Measurements from ENCODE around the gene ITGB4.

The ITGB4 gene

GRCh38 chr17:75703591-75703990 is 17.7 kb upstream of the ITGB4 start:
- no peaks in the 10 kb centered on the region for H3K27me3 ChIP-seq (ENCODE audit: insufficient read depth, poor library complexity, severe bottlenecking)
- no peak for TF ChIP-seq CTCF (IDR thresholded peaks at IDR 0.05; ENCODE audit: insufficient read depth, low read length)
- TF ChIP-seq POLR2AphosphoS5 (IDR thresholded peaks at IDR 0.05; ENCODE audit: low read depth) = no peak
- TF ChIP-seq GABPA (IDR thresholded peaks at IDR 0.05; ENCODE audit: low read depth) = no peak
- no peak for TF ChIP-seq REST (IDR thresholded peaks at IDR 0.05; ENCODE audit: insufficient replicate concordance, low read depth)
- TF ChIP-seq SPI1 (IDR thresholded peaks at IDR 0.05; ENCODE audit: borderline replicate concordance, low read depth) = no peak
- no peak for DNase-seq (ENCODE audit: low read depth in 1 of 2, low spot score in 1 of 2)
- no peak overlapping the region for H3K27ac ChIP-seq (replicated peaks)
- no peak overlapping the region for H3K4me3 ChIP-seq (replicated peaks; ENCODE audit: insufficient read depth, low read length)

GRCh38 chr17:75704963-75705875 is 16.0 kb upstream of the ITGB4 start:
- no peak overlapping the region for H3K27ac ChIP-seq (replicated peaks)
- H3K4me3 ChIP-seq (replicated peaks; ENCODE audit: insufficient read depth, low read length) = no peak overlapping the region
- no peaks in the 10 kb centered on the region for H3K27me3 ChIP-seq (ENCODE audit: insufficient read depth, poor library complexity, severe bottlenecking)
- no peak for TF ChIP-seq GABPA (IDR thresholded peaks at IDR 0.05; ENCODE audit: low read depth)
- no peak for TF ChIP-seq REST (IDR thresholded peaks at IDR 0.05; ENCODE audit: insufficient replicate concordance, low read depth)
- no peak for TF ChIP-seq POLR2AphosphoS5 (IDR thresholded peaks at IDR 0.05; ENCODE audit: low read depth)
- TF ChIP-seq CTCF (IDR thresholded peaks at IDR 0.05; ENCODE audit: insufficient read depth, low read length) = no peak
- TF ChIP-seq SPI1 (IDR thresholded peaks at IDR 0.05; ENCODE audit: borderline replicate concordance, low read depth) = no peak
- DNase-seq (ENCODE audit: low read depth in 1 of 2, low spot score in 1 of 2) = no peak

- Histone ChIP-seq H3K4me3 (replicated peaks; ENCODE audit: insufficient read depth, low read length) (no peak overlapping the region), H3K27ac (replicated peaks) (no peak overlapping the region), H3K27me3 (ENCODE audit: insufficient read depth, poor library complexity, severe bottlenecking) (no peaks in the 10 kb centered on the region)
- TF ChIP-seq CTCF (IDR thresholded peaks at IDR 0.05; ENCODE audit: insufficient read depth, low read length) = no peak
- TF ChIP-seq GABPA (IDR thresholded peaks at IDR 0.05; ENCODE audit: low read depth) = no peak
- TF ChIP-seq REST (IDR thresholded peaks at IDR 0.05; ENCODE audit: insufficient replicate concordance, low read depth) = no peak
- no peak for TF ChIP-seq POLR2AphosphoS5 (IDR thresholded peaks at IDR 0.05; ENCODE audit: low read depth)
- TF ChIP-seq SPI1 (IDR thresholded peaks at IDR 0.05; ENCODE audit: borderline replicate concordance, low read depth) = no peak
- no peak for DNase-seq (ENCODE audit: low read depth in 1 of 2, low spot score in 1 of 2)
Observed at GRCh38 chr17:75706042-75706728, 15.1 kb upstream of the ITGB4 start.

Data from HL-60 (cell line).